ENCODE results near the gene HSPB6.

GRCh38 chr19:35777961-35778360, 21.1 kb upstream of the HSPB6 start:
- TF ChIP-seq CTCF (IDR thresholded peaks at IDR 0.05) (no peak), POLR2A (IDR thresholded peaks at IDR 0.05) (no peak)

All from esophagus squamous epithelium (tissue), 4 donors.